RPMI7951 (cell line): Measurements from ENCODE around the gene GRID2IP. TPM values are rescaled to one million over a fixed set of nuclear protein-coding genes. Genes with fewer than 3 reads are reported as not detected.
"Not testable (repeated sequence)": the region's sequence is repeated elsewhere in the genome, so short reads cannot be mapped to it uniquely, and the experiment has no call there.

ENCODE experiments used
- DNase-seq: peaks from one replicate; pipeline ENCODE4 v3.0.0-alpha.2; 2012; ENCODE audit warnings: low read depth
- total RNA-seq: library from RNA; depleted of rRNA; stranded (reverse); fragments of >200 nt; shearing (Covaris generic); gene quantifications from 2 replicates; pipeline ENCODE4 v1.2.3, GENCODE V29; 2014; rRNA removed

Gene GRID2IP
- total RNA-seq: not detected in 2 replicates

GRCh38 chr7:6551016-6551511, at the start of gene GRID2IP:
GRID2IP (minus strand) TSS chr7:6551461; CDS start chr7:6551436, 25 bp downstream.
- no peak for DNase-seq

GRCh38 chr7:6600093-6600492, 48.8 kb upstream of the GRID2IP start:
- no peak for DNase-seq

GRCh38 chr7:6590645-6591110, 39.4 kb upstream of the GRID2IP start:
- no peak for DNase-seq

GRCh38 chr7:6589829-6590644, 38.8 kb upstream of the GRID2IP start, which contains the start of gene INTS15:
INTS15 (plus strand) TSS chr7:6590021; CDS start chr7:6590284, 263 bp downstream.
- DNase-seq: peak; percentile 81

- DNase-seq: no peak
These were observed 38.0 kb upstream of the GRID2IP start for GRCh38 chr7:6589151-6589828.

GRCh38 chr7:6588566-6588965, 37.3 kb upstream of the GRID2IP start:
- DNase-seq: no peak

- DNase-seq: not testable (repeated sequence)
These were observed 34.6 kb upstream of the GRID2IP start for GRCh38 chr7:6585746-6586432.

- DNase-seq: peak; percentile 41
These were observed 28.2 kb upstream of the GRID2IP start for GRCh38 chr7:6579446-6579845.

- no peak for DNase-seq
These were observed 27.1 kb upstream of the GRID2IP start for GRCh38 chr7:6578114-6579084.

GRCh38 chr7:6577369-6578113, 26.3 kb upstream of the GRID2IP start, which contains the start of gene ZDHHC4:
ZDHHC4 (plus strand) TSS chr7:6577454; CDS start chr7:6580562, 3,108 bp downstream.
- DNase-seq: peak; percentile 91

GRCh38 chr7:6576867-6577368, 25.7 kb upstream of the GRID2IP start:
- DNase-seq: peak; percentile 17

GRCh38 chr7:6576024-6576866, 25.0 kb upstream of the GRID2IP start:
- DNase-seq: peak; percentile 74

- DNase-seq: peak; percentile 28
These were observed 24.2 kb upstream of the GRID2IP start for GRCh38 chr7:6575281-6576023.

- no peak for DNase-seq
These were observed 20.0 kb upstream of the GRID2IP start for GRCh38 chr7:6571160-6571779.

GRCh38 chr7:6567886-6568285, 16.6 kb upstream of the GRID2IP start:
- no peak for DNase-seq

GRCh38 chr7:6565655-6566054, 14.4 kb upstream of the GRID2IP start:
- no peak for DNase-seq

GRCh38 chr7:6563936-6564770, 12.9 kb upstream of the GRID2IP start:
- no peak for DNase-seq
